ENCODE measurements around the gene ABI3. TPM values are rescaled to one million over a fixed set of nuclear protein-coding genes. Genes with fewer than 3 reads are reported as not detected.

The ABI3 gene
- total and polyA plus RNA-seq, 9 of the 15 experiments (the other 6 are each of a cell fraction or from before 2014, with no cell fraction given), result not detected

DNA sequence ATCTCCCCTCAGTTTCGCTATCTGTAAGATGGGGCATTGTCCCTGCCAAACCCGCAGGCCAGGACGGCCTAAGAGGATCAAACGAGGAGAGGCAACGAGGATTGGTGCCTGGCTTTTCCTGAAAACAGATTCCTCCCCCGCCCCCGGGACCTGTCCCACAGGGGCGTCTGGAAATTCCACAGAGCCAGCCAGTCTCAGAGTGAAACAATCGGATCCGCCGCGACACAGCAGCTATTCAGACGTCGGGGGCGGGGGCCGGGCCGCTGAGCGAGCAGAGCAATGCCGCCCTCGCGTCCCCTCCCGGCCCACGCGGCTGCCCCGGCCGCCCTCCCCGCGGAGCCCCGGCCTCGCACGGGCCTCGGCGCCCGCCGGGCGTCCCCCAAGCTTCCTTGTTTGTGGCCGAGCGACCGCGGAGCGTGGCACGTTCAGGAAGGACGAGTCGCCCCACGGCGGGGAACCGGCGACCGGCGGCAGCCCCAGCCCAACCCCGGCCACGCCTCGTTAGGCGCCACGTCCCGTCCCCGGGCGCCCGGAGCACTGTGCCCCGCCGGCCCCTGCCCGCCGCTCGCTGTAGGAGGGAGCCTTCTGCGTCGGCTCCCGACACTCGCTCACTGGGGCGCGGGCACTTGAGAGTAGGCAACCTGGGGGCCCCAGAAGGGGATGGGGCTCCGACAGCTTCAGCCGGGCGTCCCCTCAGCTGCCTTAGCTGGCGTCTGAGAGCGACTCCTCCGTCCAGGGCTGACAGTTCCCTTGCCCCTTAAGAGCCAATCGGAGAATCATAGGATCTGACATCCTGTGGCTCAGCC lies 49.7 kb downstream of the ABI3 start (continued):
- TF ChIP-seq, protein P1, sequence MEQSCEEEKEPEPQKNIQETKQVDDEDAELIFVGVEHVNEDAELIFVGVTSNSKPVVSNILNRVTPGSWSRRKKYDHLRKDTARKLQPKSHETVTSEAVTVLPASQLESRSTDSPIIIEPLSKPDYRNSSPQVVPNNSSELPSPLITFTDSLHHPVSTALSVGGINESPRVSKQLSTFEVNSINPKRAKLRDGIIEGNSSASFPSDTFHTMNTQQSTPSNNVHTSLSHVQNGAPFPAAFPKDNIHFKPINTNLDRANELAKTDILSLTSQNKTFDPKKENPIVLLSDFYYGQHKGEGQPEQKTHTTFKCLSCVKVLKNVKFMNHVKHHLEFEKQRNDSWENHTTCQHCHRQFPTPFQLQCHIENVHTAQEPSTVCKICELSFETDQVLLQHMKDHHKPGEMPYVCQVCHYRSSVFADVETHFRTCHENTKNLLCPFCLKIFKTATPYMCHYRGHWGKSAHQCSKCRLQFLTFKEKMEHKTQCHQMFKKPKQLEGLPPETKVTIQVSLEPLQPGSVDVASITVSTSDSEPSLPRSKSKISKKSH (CRISPR knock-in tag; IDR thresholded peaks at IDR 0.05), result no peak
- TF ChIP-seq, protein P2, sequence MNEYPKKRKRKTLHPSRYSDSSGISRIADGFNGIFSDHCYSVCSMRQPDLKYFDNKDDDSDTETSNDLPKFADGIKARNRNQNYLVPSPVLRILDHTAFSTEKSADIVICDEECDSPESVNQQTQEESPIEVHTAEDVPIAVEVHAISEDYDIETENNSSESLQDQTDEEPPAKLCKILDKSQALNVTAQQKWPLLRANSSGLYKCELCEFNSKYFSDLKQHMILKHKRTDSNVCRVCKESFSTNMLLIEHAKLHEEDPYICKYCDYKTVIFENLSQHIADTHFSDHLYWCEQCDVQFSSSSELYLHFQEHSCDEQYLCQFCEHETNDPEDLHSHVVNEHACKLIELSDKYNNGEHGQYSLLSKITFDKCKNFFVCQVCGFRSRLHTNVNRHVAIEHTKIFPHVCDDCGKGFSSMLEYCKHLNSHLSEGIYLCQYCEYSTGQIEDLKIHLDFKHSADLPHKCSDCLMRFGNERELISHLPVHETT (CRISPR knock-in tag; conservative IDR thresholded peaks at IDR 0.05 in 1 of 2, IDR thresholded peaks at IDR 0.05 in 1 of 2), result no peak
- TF ChIP-seq, protein P3, sequence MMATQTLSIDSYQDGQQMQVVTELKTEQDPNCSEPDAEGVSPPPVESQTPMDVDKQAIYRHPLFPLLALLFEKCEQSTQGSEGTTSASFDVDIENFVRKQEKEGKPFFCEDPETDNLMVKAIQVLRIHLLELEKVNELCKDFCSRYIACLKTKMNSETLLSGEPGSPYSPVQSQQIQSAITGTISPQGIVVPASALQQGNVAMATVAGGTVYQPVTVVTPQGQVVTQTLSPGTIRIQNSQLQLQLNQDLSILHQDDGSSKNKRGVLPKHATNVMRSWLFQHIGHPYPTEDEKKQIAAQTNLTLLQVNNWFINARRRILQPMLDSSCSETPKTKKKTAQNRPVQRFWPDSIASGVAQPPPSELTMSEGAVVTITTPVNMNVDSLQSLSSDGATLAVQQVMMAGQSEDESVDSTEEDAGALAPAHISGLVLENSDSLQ (IDR thresholded peaks at IDR 0.05), result peak; percentile 20; the same call in 1 of the 2 replicates
- no peak for TF ChIP-seq ZBTB8A (IDR thresholded peaks at IDR 0.05; ENCODE audit: partially characterized antibody)
- TF ChIP-seq, protein P4, sequence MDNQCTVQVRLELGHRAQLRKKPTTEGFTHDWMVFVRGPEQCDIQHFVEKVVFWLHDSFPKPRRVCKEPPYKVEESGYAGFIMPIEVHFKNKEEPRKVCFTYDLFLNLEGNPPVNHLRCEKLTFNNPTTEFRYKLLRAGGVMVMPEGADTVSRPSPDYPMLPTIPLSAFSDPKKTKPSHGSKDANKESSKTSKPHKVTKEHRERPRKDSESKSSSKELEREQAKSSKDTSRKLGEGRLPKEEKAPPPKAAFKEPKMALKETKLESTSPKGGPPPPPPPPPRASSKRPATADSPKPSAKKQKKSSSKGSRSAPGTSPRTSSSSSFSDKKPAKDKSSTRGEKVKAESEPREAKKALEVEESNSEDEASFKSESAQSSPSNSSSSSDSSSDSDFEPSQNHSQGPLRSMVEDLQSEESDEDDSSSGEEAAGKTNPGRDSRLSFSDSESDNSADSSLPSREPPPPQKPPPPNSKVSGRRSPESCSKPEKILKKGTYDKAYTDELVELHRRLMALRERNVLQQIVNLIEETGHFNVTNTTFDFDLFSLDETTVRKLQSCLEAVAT (IDR thresholded peaks at IDR 0.05), result 0 out of 4 replicates have a peak, but pooled peaks of 1 of the 2 experiments have one; percentile 33
- no peak for TF ChIP-seq MTA1 (IDR thresholded peaks at IDR 0.05; ENCODE audit: borderline replicate concordance)
- TF ChIP-seq ZZZ3 (IDR thresholded peaks at IDR 0.05), result no peak
- no peak for TF ChIP-seq MCM2 (IDR thresholded peaks at IDR 0.05; ENCODE audit: low read depth)
- no peak for TF ChIP-seq CHD1 (IDR thresholded peaks at IDR 0.05; ENCODE audit: low read length)
- TF ChIP-seq, protein P5, sequence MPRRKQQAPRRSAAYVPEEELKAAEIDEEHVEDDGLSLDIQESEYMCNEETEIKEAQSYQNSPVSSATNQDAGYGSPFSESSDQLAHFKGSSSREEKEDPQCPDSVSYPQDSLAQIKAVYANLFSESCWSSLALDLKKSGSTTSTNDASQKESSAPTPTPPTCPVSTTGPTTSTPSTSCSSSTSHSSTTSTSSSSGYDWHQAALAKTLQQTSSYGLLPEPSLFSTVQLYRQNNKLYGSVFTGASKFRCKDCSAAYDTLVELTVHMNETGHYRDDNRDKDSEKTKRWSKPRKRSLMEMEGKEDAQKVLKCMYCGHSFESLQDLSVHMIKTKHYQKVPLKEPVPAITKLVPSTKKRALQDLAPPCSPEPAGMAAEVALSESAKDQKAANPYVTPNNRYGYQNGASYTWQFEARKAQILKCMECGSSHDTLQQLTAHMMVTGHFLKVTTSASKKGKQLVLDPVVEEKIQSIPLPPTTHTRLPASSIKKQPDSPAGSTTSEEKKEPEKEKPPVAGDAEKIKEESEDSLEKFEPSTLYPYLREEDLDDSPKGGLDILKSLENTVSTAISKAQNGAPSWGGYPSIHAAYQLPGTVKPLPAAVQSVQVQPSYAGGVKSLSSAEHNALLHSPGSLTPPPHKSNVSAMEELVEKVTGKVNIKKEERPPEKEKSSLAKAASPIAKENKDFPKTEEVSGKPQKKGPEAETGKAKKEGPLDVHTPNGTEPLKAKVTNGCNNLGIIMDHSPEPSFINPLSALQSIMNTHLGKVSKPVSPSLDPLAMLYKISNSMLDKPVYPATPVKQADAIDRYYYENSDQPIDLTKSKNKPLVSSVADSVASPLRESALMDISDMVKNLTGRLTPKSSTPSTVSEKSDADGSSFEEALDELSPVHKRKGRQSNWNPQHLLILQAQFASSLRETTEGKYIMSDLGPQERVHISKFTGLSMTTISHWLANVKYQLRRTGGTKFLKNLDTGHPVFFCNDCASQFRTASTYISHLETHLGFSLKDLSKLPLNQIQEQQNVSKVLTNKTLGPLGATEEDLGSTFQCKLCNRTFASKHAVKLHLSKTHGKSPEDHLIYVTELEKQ (CRISPR knock-in tag; IDR thresholded peaks at IDR 0.05), result no peak
- no peak for TF ChIP-seq HDGF (IDR thresholded peaks at IDR 0.05)
- TF ChIP-seq SMARCA4 (IDR thresholded peaks at IDR 0.05), result no peak
- TF ChIP-seq SMARCC2 (IDR thresholded peaks at IDR 0.05; ENCODE audit: low read depth), result no peak
- no peak for TF ChIP-seq GTF2E2 (tag; IDR thresholded peaks at IDR 0.05)
- TF ChIP-seq ZNF778 (CRISPR knock-in tag; IDR thresholded peaks at IDR 0.05), result no peak
- TF ChIP-seq, protein P6, sequence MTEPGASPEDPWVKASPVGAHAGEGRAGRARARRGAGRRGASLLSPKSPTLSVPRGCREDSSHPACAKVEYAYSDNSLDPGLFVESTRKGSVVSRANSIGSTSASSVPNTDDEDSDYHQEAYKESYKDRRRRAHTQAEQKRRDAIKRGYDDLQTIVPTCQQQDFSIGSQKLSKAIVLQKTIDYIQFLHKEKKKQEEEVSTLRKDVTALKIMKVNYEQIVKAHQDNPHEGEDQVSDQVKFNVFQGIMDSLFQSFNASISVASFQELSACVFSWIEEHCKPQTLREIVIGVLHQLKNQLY (CRISPR knock-in tag; conservative IDR thresholded peaks at IDR 0.05), result no peak
- TF ChIP-seq FOXK2 (conservative IDR thresholded peaks at IDR 0.05 in 1 of 2, IDR thresholded peaks at IDR 0.05 in 1 of 2; ENCODE audit: low read depth in 2 of 2), result no peak

Measured in K562 (cell line).